CD4-positive, alpha-beta T cell treated with Interleukin-12 subunit alpha and Interleukin-12 subunit beta, for 1 hour (primary cell): ENCODE measurements around the gene FAR2.
"Not testable (repeated sequence)": the region's sequence is repeated elsewhere in the genome, so short reads cannot be mapped to it uniquely, and the experiment has no call there.

Experiments
- DNase-seq: peaks from one replicate; pipeline ENCODE4 v3.0.0-alpha.2; 2020

Gene FAR2

DNA sequence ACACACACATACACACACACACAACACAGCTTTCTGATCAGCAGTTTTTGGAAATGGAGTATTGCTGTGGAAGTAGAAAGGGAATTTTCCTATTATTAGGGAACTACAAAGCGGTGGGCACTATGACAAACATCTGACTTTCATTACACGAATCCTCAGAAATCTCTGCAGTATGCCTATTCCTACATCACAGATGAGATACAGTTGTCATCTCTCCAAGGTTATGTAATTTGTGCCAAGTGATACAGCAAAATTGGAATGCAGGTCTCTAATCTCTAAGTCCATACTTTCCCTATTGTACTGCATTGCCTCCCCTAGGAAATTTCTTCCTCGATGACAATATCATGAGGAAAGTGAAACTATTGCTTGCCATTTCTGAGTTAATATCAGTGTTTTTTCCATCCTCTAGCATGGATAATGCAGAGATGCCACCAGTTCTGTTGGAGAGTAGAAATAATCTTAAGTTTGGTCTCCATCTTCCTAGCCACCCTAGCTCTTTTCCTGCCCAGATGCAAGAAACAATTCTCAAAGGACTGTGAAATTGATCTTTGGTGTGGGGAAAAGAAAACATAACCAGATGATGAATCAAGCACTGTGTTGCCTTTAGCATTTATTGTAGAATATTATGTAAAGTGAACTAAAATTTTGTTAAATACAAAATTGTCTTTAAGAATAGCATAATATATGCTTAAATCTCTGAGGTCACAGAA, 137.2 kb downstream of the FAR2 start:
- DNase-seq: no peak

GRCh38 chr12:29287622-29288021, 138.5 kb downstream of the FAR2 start:
- DNase-seq: no peak

GRCh38 chr12:29288031-29288430, 139.0 kb downstream of the FAR2 start:
- no peak for DNase-seq

- not testable (repeated sequence) for DNase-seq
Observed at GRCh38 chr12:29290475-29290874, 141.4 kb downstream of the FAR2 start.

GRCh38 chr12:29291226-29291625, 142.1 kb downstream of the FAR2 start:
- no peak for DNase-seq

DNA sequence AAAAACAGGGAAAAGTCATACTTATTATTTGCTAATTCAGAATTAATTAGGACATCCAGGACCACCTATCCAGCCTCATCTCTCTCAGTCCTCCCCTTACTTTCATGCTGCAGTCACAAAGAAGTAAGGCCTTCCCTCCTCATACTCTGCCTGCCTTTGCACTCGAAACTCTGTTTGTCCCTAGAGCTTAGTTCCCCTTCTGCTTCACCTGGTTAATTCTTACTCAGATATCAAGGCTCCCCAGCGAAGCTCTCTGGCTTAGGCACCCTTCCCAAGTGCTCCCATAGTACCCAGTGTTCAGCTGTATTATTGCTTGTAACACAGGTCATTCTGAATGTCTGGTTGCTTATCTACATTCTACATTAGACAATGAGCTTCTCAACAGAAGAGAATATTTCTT, 150.6 kb downstream of the FAR2 start:
- DNase-seq: no peak

DNA sequence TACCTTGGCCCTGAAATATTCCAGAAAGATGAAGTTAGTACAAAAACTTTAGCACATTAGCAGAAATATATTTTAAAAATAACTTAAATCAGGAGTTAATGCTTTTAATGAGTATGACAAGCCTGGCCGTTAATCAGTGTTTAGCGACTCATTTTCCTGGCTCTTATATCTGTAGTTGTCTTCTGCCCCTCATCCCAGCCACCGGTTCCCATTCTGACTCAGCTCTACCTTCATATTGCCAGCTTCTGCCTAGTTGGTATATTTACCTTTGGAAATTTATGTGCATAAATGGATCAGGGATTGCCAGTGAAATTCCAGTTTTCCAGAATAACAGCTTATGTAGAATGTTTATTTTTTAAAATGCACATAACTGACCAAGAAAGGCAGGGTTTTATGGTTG, 152.0 kb downstream of the FAR2 start:
- no peak for DNase-seq

DNA sequence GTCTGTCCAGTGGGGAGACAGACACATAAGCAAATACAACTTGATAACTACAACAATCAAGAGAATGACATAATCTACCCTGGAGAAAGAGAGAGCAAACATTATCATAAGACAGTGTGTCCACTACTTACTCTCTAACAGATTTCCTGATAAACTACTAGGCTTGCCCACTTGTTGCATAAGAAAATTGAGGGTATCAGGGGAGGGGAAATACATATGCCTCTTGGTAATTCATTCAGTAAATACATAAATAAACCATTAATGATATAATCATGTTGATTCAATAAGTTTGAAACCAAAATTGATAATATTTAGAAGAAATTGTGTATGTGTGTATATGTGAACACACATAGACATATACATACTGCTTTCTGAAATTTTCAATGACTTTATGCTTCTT, 155.3 kb downstream of the FAR2 start:
- DNase-seq: no peak

DNA sequence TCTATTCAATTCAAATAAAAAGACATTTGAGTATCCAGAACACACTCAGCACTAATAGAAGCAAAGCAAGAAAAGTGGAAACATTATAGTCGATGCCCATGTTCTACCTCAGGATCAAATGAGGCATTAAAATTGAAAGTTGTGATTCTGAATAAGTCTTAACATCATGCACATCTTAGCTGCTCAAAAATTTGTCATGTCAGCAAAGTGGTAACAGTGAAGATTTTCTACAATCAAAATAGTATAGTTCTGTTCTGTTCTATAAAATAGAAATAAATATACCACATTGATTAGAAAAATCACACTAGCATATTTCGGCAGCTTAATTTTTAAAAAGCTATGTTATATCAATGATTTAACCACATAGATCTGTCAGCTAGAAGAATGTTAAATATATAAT, 157.2 kb downstream of the FAR2 start:
- DNase-seq: no peak

GRCh38 chr12:29306682-29307081, 157.6 kb downstream of the FAR2 start:
- no peak for DNase-seq

DNA sequence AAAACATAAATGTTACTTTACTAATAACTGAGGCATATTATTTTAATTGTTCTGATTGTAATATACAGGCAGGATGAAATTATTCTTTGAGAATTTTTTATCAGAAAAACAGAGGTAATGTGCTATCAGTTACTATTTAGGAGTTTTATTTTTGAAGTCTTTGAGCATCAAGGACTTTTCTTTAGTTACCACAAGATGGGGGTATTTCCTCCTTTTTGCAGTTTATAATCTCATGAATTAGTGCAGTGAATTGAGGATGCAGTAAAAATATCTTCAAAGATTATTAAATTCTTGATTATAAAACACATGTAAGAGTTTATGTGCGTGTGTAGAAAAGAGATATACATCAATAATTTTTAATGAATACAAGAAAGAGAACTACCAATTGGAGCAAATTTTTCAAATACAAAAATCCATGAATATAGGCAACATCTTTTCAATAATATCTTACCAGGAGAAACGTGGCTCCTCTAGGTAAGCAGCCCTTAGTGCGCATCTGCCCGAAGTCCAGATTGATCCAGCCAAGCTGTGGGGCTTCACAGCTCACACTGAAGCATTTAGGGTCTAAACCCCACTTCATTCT, 160.3 kb downstream of the FAR2 start:
- no peak for DNase-seq

- no peak for DNase-seq
Observed at GRCh38 chr12:29310899-29311298, 161.8 kb downstream of the FAR2 start.

GRCh38 chr12:29314416-29314815, 165.3 kb downstream of the FAR2 start:
- DNase-seq: no peak

GRCh38 chr12:29316752-29317151, 167.7 kb downstream of the FAR2 start:
- DNase-seq: no peak

DNA sequence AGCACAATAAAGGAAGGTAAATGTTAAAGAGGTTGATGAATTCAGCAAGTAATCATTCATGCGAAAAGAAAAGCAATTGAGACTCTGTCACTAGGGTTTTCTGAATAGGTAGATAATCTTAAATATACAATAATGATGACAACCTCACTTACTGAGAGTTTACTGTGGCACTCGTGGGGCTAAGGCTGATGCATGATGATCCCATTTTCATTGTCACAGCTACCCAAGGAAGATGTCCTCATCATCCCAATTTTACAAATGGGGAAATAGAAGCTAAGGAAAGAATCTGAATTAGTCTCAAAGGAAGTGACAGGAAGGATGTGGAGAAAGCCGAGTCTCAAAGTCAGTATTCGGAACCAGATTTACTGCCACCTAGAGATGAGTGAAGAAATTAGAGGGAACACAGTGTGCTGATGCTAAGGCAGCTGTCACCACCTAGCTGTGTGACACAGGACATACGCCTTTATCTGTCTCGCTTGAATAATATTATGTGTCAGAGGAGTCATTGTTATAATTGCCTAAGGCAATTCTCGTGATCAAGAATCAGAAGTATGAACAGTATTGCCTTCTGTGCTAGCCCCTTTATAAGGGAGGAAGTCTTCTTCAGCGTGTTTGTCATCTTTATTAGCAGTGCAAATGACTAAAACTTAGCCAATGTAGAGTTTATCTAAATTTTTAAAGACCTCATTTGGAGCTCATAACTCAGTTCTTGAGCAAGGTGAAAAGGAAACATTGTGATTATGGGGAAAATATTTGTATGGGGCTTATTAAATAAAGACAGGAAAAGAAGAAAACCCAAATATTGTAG, 168.7 kb downstream of the FAR2 start:
- DNase-seq: peak; percentile 74

DNA sequence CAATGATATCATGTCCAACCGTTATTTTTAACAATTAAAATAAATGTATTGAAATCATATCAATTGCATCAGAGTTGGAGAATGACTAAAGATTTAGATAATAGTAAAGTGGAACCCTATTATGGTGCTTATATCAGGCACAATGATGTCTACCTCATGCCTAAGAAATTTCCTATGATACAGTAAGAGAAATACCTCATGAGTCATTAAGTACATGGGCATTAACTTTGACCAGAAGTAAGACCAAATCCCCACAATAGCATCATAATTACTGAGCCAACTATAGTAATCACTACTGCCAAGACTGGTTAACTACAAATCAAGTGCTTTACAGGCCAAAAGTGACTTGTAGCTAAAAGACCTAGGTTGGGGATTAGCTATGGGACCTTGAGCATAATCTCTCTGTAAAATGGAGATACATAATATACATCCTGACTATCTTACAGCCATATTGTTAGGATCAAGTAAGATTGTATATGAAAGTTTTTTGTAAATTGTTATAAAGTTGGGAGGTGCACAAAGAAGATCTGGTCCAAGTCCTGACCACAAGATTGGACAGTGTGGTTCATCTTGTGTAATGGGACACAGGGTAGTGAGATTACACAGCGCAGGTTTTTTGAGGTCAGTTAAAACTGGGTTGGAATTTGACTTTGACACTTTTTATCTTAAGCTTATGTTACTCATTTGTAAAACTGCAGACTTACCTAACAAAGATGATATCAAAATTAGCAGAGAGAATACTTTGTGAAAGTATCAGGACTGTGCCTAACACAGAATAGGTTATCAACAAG, 171.4 kb downstream of the FAR2 start:
- no peak for DNase-seq

GRCh38 chr12:29322157-29322556, 173.1 kb downstream of the FAR2 start:
- DNase-seq: no peak

- DNase-seq: no peak
Observed at GRCh38 chr12:29329411-29329810, 180.3 kb downstream of the FAR2 start.

- DNase-seq: no peak
Observed at GRCh38 chr12:29333178-29333577, 184.1 kb downstream of the FAR2 start.

DNA sequence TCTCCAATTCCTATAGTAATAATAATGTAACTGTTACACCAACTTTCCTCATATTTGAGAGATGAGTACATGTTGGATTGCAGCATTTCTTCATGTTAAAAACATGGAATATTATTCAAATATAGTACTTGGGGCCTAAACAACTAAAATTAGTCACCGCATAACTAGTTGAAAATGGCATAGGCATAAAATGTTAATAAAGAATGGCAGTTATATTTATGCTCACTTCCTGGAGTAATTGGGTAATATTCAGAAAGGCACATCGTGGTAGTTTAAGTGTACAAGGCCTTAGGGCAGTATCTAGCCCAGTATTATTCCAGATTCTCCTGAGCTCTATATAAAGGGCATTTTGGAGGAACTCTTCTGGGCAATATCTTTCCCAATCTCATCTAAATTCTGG, 185.9 kb downstream of the FAR2 start:
- no peak for DNase-seq

DNA sequence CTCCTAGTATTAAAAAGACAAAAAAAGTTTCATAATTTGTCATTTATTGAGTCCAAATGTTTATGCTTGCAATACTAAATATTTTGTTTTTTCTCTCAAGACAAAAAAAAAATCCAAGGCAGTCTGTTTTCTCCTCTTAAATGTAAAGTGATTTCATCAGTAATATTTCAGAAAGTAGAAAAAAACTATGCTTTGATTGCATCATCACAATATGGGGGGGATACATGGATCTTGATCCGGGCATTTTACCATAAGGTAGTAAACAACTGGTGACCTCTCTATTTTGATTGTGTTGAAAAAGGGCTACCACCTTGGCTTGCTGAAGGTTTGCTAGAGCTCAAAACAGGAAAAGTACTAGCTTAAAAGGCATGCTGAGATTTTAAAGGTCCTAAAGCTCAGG, 188.2 kb downstream of the FAR2 start:
- DNase-seq: no peak

DNA sequence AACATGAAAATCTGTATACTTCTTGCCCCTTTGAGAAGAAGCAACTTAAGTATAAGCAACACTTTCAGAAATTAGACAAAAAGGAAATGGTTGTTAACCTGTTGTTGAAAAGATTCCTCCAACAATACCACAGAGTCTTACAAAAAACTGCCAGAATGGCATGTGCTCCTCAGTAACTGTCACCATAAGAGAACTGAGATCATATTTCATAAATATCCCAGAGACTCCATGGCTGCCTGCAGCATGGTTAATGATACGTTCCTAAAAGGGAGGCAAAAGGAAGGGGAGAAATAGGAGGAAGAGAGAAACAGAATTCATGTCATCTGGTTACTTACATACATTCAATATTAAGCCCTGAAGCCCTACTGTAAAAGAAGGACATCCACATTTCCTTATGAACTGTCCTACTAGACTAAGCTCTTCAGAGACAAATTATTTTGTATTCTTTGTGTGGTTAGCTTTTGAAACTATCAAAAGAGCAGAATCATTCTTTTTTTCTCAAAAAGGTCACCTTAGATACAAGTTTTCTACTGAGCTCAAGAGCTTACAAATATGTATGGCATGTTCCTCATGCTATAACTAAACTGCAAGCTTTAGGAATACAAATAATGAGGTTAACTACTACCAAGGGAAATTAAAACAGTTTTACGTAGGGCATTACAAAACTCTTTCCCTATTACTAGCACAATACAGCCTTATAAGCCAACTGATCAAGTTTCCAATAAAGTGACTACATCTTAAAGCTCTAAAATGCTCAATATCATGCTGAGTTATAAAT, 194.1 kb downstream of the FAR2 start:
- no peak for DNase-seq
